ENCODE data around the gene PDK2.
A peak's percentile ranks its signal among the peaks of the same experiment; 100 is the strongest.

PDK2 gene

GRCh38 chr17:50117202-50118051 lies 22.3 kb downstream of the PDK2 start:
- peaks cover 24% of the 10 kb centered on the region for H3K27me3 Mint-ChIP-seq
- peaks cover 11% of the 10 kb centered on the region for H3K4me1 Mint-ChIP-seq
- no peaks in the 10 kb centered on the region for H3K9me3 Mint-ChIP-seq
- peak; percentile 93 for ATAC-seq (ENCODE audit: low read depth)
- DNase-seq (ENCODE audit: low spot score in 2 of 2): peak; percentile 62 to 67
- H3K4me3 Mint-ChIP-seq: peak overlapping the region; percentile 68
- H3K27ac Mint-ChIP-seq: no peak overlapping the region
- H3K36me3 Mint-ChIP-seq: no peaks in the 10 kb centered on the region

- Mint-ChIP-seq H3K9me3 (no peaks in the 10 kb centered on the region), H3K27ac (no peak overlapping the region), H3K4me1 (peaks cover 11% of the 10 kb centered on the region), H3K36me3 (no peaks in the 10 kb centered on the region), H3K4me3 (no peak overlapping the region), H3K27me3 (peaks cover 25% of the 10 kb centered on the region)
- no peak for ATAC-seq (ENCODE audit: low read depth)
- DNase-seq (ENCODE audit: low spot score in 2 of 2): no peak
Measured at GRCh38 chr17:50118076-50118827, 23.1 kb downstream of the PDK2 start.

DNA sequence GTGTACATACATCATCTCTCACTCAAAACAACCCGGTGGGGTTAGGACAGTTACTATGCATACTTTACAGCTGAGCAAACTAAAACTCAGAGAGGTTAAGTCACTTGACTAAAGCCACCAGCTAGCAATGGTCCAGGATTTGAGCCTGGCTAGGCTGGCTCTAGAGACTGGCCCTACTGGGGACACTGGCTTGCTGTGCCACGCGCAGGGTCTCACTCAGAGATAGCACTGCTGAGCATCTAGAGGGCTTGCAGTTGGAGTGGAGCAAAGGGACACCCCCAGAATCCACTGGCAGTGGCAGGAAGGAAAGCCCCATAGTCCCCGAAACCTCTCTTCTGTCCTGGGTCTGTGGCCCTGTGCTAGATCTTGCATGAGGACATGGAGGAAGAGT lies 23.7 kb downstream of the PDK2 start:
- no peak for DNase-seq (ENCODE audit: low spot score in 2 of 2)
- H3K4me3 Mint-ChIP-seq: no peak overlapping the region
- no peaks in the 10 kb centered on the region for H3K36me3 Mint-ChIP-seq
- H3K27me3 Mint-ChIP-seq: peaks cover 22% of the 10 kb centered on the region
- H3K9me3 Mint-ChIP-seq: no peaks in the 10 kb centered on the region
- peaks cover 11% of the 10 kb centered on the region for H3K4me1 Mint-ChIP-seq
- H3K27ac Mint-ChIP-seq: no peak overlapping the region
- ATAC-seq (ENCODE audit: low read depth): no peak

DNA sequence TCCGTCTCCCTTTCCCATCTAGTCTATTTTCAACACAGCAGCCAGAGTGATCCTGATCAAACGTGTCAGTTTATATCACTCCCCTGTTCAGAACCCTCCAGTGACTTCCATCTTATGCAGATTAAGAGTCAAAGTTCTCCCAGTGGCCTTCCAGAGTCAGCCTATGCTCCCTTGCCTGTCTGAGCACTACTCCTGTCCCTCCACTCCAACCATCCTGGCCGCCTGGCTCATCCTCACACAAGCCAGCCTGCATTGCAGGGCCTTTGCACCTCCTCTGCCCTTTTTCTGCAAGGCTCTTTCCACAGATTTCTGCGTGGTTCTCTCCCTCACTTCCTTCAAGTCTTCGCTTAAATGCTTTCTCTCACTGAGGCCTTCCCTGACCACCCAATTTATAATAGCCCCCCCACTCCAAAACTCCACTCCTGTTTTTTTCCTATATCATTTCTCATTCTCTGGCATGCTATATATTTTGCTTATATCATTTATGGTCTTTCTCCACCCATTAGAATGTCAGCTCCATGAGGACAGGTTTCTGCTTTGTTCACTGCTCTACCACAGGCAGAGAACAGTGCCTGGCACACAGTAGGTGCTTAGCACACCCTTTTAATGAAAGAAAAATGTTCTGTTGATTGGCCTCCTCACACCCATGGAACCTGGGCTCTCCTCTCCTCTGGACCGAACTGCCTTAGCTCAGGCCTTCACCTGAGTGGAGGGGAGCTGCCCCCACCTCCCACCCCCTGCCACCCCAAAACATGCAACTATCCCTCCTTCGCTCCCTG lies 25.5 kb downstream of the PDK2 start:
- Mint-ChIP-seq H3K4me3 (no peak overlapping the region), H3K4me1 (peaks cover 5% of the 10 kb centered on the region), H3K27me3 (peaks cover 15% of the 10 kb centered on the region), H3K36me3 (no peaks in the 10 kb centered on the region), H3K9me3 (no peaks in the 10 kb centered on the region), H3K27ac (no peak overlapping the region)
- ATAC-seq (ENCODE audit: low read depth) (no peak), DNase-seq (ENCODE audit: low spot score in 2 of 2) (no peak)

- Mint-ChIP-seq H3K27me3 (peaks cover 9% of the 10 kb centered on the region), H3K4me1 (peaks cover 2% of the 10 kb centered on the region), H3K27ac (no peak overlapping the region), H3K4me3 (no peak overlapping the region), H3K9me3 (no peaks in the 10 kb centered on the region), H3K36me3 (no peaks in the 10 kb centered on the region)
- DNase-seq (ENCODE audit: low spot score in 2 of 2): no peak
- ATAC-seq (ENCODE audit: low read depth): no peak
Measured at GRCh38 chr17:50122945-50123344, 27.8 kb downstream of the PDK2 start.

GRCh38 chr17:50123649-50124349 lies 28.6 kb downstream of the PDK2 start:
- Mint-ChIP-seq H3K36me3 (no peaks in the 10 kb centered on the region), H3K4me1 (peaks cover 9% of the 10 kb centered on the region), H3K27ac (no peak overlapping the region), H3K4me3 (no peak overlapping the region), H3K9me3 (no peaks in the 10 kb centered on the region), H3K27me3 (peaks cover 10% of the 10 kb centered on the region)
- no peak for DNase-seq (ENCODE audit: low spot score in 2 of 2)
- ATAC-seq (ENCODE audit: low read depth): no peak

GRCh38 chr17:50125420-50125997 lies 30.4 kb downstream of the PDK2 start:
- ATAC-seq (ENCODE audit: low read depth) (no peak), DNase-seq (ENCODE audit: low spot score in 2 of 2) (no peak)
- H3K27ac Mint-ChIP-seq: no peak overlapping the region
- no peaks in the 10 kb centered on the region for H3K9me3 Mint-ChIP-seq
- no peaks in the 10 kb centered on the region for H3K36me3 Mint-ChIP-seq
- peaks cover 14% of the 10 kb centered on the region for H3K4me1 Mint-ChIP-seq
- no peak overlapping the region for H3K4me3 Mint-ChIP-seq
- peaks cover 10% of the 10 kb centered on the region for H3K27me3 Mint-ChIP-seq

DNA sequence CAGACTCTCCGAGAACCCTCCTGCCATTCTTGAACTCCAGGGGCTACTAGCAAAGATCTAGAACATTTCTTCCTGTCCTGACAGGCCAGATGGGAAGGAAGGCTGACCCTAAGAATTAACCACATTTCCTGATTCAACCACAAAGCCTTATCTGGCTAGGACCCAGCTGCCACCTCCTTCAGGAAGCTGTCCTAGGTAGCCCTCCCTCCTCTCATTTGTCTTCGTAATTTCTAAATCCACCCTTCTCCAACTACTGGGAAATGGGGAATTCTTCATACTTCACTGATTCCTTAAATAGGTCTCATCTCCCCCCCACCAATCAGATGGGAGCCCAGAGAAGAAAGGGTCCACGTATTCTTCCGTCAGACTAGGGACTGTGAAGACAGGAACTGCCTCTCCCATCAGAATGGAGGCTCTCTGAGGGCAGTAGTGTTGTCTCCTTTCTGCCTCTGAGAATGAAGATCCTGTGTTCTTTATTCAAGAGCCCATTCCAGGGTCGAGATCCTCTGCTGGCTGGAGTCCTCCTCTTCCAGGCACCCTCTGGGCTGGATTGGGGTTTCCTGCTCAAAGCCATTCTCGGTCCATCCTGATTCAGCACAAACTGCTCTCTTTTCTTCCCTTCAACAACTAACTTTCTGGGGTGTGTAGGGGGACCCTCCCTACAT lies 32.7 kb downstream of the PDK2 start:
- H3K4me1 Mint-ChIP-seq: peaks cover 25% of the 10 kb centered on the region
- DNase-seq (ENCODE audit: low spot score in 2 of 2) (no peak), ATAC-seq (ENCODE audit: low read depth) (no peak)
- no peak overlapping the region for H3K4me3 Mint-ChIP-seq
- H3K9me3 Mint-ChIP-seq: no peaks in the 10 kb centered on the region
- H3K27me3 Mint-ChIP-seq: peaks cover 9% of the 10 kb centered on the region
- H3K36me3 Mint-ChIP-seq: no peaks in the 10 kb centered on the region
- H3K27ac Mint-ChIP-seq: no peak overlapping the region

GRCh38 chr17:50128441-50129352 lies 33.5 kb downstream of the PDK2 start:
- DNase-seq (ENCODE audit: low spot score in 2 of 2) (no peak), ATAC-seq (ENCODE audit: low read depth) (no peak)
- peaks cover 25% of the 10 kb centered on the region for H3K4me1 Mint-ChIP-seq

GRCh38 chr17:50129353-50129727 lies 34.2 kb downstream of the PDK2 start:
- peak overlapping the region; percentile 80 for H3K4me3 Mint-ChIP-seq

More at GRCh38 chr17:50128441-50129352, 33.5 kb downstream of the PDK2 start:
- peak overlapping the region; percentile 48 for H3K27ac Mint-ChIP-seq
- H3K9me3 Mint-ChIP-seq: no peaks in the 10 kb centered on the region
- peak overlapping the region; percentile 87 for H3K4me3 Mint-ChIP-seq
- H3K27me3 Mint-ChIP-seq: peaks cover 9% of the 10 kb centered on the region
- no peaks in the 10 kb centered on the region for H3K36me3 Mint-ChIP-seq

GRCh38 chr17:50129728-50130558 lies 34.8 kb downstream of the PDK2 start, which contains the start of gene SAMD14:
Gene SAMD14 (minus strand): TSS chr17:50130160. CDS start chr17:50124959, 5,201 bp downstream.
- H3K4me1 Mint-ChIP-seq: peaks cover 28% of the 10 kb centered on the region
- peak within 1 kb of the TSS; percentile 81 for H3K27ac Mint-ChIP-seq
- H3K4me3 Mint-ChIP-seq: peak within 1 kb of the TSS; percentile 87
- DNase-seq (ENCODE audit: low spot score in 2 of 2) (peak; percentile 37 to 62), ATAC-seq (ENCODE audit: low read depth) (peak; percentile 75)
- H3K9me3 Mint-ChIP-seq: no peaks in the 10 kb centered on the region
- peaks cover 3% of the 10 kb centered on the region for H3K36me3 Mint-ChIP-seq
- H3K27me3 Mint-ChIP-seq: peaks cover 9% of the 10 kb centered on the region

More at GRCh38 chr17:50129353-50129727, 34.2 kb downstream of the PDK2 start:
- H3K9me3 Mint-ChIP-seq: no peaks in the 10 kb centered on the region
- peak overlapping the region; percentile 39 for H3K27ac Mint-ChIP-seq
- peak in 1 of 2 donors; percentile 42 for DNase-seq (ENCODE audit: low spot score in 2 of 2)
- no peak for ATAC-seq (ENCODE audit: low read depth)
- peaks cover 3% of the 10 kb centered on the region for H3K36me3 Mint-ChIP-seq
- peaks cover 9% of the 10 kb centered on the region for H3K27me3 Mint-ChIP-seq
- peaks cover 28% of the 10 kb centered on the region for H3K4me1 Mint-ChIP-seq
